ENCODE data around the gene HBE1. TPM values are rescaled to one million over a fixed set of nuclear protein-coding genes. Genes with fewer than 3 reads are reported as not detected.

Gene HBE1
- total and polyA plus RNA-seq, 9 of the 15 experiments (the other 6 are each of a cell fraction or from before 2014, with no cell fraction given) = 612 to 10,250 (median 2,181) TPM

GRCh38 chr11:5246772-5247471, 22.8 kb downstream of the HBE1 start (continued):
- TF ChIP-seq MNT (conservative IDR thresholded peaks at IDR 0.05) = 0 out of 4 replicates have a peak, but pooled peaks of 1 of the 2 experiments have one; percentile 32
- TF ChIP-seq JUND (IDR thresholded peaks at IDR 0.05; ENCODE audit: borderline replicate concordance, low read depth, low read length) = no peak
- peak; percentile 22; the same call in 1 of the 3 replicates for TF ChIP-seq JUND (tag; IDR thresholded peaks at IDR 0.05; ENCODE audit: borderline replicate concordance, low read depth, low read length)
- TF ChIP-seq XRCC5 (IDR thresholded peaks at IDR 0.05; ENCODE audit: low read depth, low read length) = no peak
- 0 out of 2 replicates have a peak, but pooled peaks have one; percentile 37 for TF ChIP-seq ZNF584 (CRISPR knock-in tag; IDR thresholded peaks at IDR 0.05; ENCODE audit: low read depth)
- no peak for TF ChIP-seq SNIP1 (IDR thresholded peaks at IDR 0.05; ENCODE audit: low read depth)
- TF ChIP-seq TBP (optimal IDR thresholded peaks at IDR 0.05; ENCODE audit: low read depth, low read length) = no peak
- TF ChIP-seq ARID3B (CRISPR knock-in tag; IDR thresholded peaks at IDR 0.05; ENCODE audit: borderline replicate concordance) = no peak
- no peak for TF ChIP-seq SIX5 (IDR thresholded peaks at IDR 0.05; ENCODE audit: borderline replicate concordance in 1 of 2, insufficient read depth in 1 of 2, low read depth in 1 of 2, low read length in 2 of 2)
- TF ChIP-seq ZKSCAN8 (CRISPR knock-in tag; IDR thresholded peaks at IDR 0.05) = no peak
- no peak for TF ChIP-seq PURB (CRISPR knock-in tag; IDR thresholded peaks at IDR 0.05; ENCODE audit: low read depth)
- 0 out of 2 replicates have a peak, but pooled peaks have one; percentile 24 for TF ChIP-seq ZNF592 (IDR thresholded peaks at IDR 0.05)
- TF ChIP-seq TAF9B (IDR thresholded peaks at IDR 0.05; ENCODE audit: partially characterized antibody) = peak; percentile 8

All from K562 (cell line).